Measurements from ENCODE around the gene REXO5. TPM values are rescaled to one million over a fixed set of nuclear protein-coding genes. Genes with fewer than 3 reads are reported as not detected.

Gene REXO5
- total and polyA plus RNA-seq, 10 of the 15 experiments (the other 5 are each of a cell fraction or from before 2014, with no cell fraction given), result 3.8 to 15.5 (median 10.1) TPM

GRCh38 chr16:20822521-20823325 lies 16.4 kb downstream of the REXO5 start:
- H3K36me3 ChIP-seq (ENCODE audit: control insufficient read depth in 2 of 2, insufficient read depth in 2 of 2, low read length in 1 of 2), result no peaks in the 10 kb centered on the region
- DNase-seq (ENCODE audit: low read depth, low spot score) (no peak), ATAC-seq (no peak; the same call in 2 of the 3 replicates), FAIRE-seq (peak; percentile 83)
- H3K4me3 ChIP-seq, result no peak overlapping the region
- no peaks in the 10 kb centered on the region for H3K27me3 ChIP-seq (replicated peaks in 1 of 2; ENCODE audit: control insufficient read depth in 2 of 2, insufficient read depth in 2 of 2, low read length in 1 of 2)
- no peak overlapping the region; the same call in 1 of the 2 replicates for H2AFZ ChIP-seq (ENCODE audit: control insufficient read depth, low read depth, low read length)
- 83% methylated on average over 3 of the region's 3 CpGs for WGBS (ENCODE audit: insufficient coverage, insufficient replicate concordance, low lambda C conversion rate, missing lambda C conversion rate)
- SMC1A ChIA-PET (ENCODE audit: uncharacterized antibody, unreplicated experiment), result interaction anchor here (1.1 kb wide), 1 partner anchor 12 kb away, joined by 3 read pairs; no protein-coding TSS in a partner anchor
- TF ChIP-seq RAD51 (IDR thresholded peaks at IDR 0.05) (peak; percentile 65; the same call in 1 of the 2 replicates), GATAD2B (conservative IDR thresholded peaks at IDR 0.05; ENCODE audit: low read depth) (no peak)
- no peaks in the 10 kb centered on the region for H3K9me3 ChIP-seq (replicated peaks; ENCODE audit: control insufficient read depth, insufficient read depth, low read length)
- H3K4me1 ChIP-seq (ENCODE audit: control insufficient read depth, insufficient read depth, low read length), result peaks cover 8% of the 10 kb centered on the region
- H3K27ac ChIP-seq (ENCODE audit: control insufficient read depth, insufficient read depth), result no peak overlapping the region
- in situ Hi-C loops (cut with MboI) (no loop called here), intact Hi-C loops (cut with micrococcal nuclease; ENCODE audit: unreplicated experiment) (no loop called here)
- RAD21 ChIA-PET (ENCODE audit: unreplicated experiment), result no interaction called here
- BruUV-seq (replicated peaks), result no TSS peak
- no peak overlapping the region for H3K9ac ChIP-seq (ENCODE audit: control insufficient read depth, insufficient read depth, low read length)
- no peaks in the 10 kb centered on the region for H3K79me2 ChIP-seq (ENCODE audit: control insufficient read depth, insufficient read depth, low read length)
- no peaks in the 10 kb centered on the region for H4K20me1 ChIP-seq (ENCODE audit: control insufficient read depth, insufficient read depth)
- no peak overlapping the region for H3K4me2 ChIP-seq (ENCODE audit: control insufficient read depth, insufficient read depth)
- POLR2A ChIA-PET, result no interaction called here
- CTCF ChIA-PET, result interaction anchor here (0.8 kb wide), 1 partner anchor 26 kb away, joined by 3 read pairs; no protein-coding TSS in a partner anchor

GRCh38 chr16:20826039-20826566 lies 19.8 kb downstream of the REXO5 start:
- ATAC-seq (no peak), FAIRE-seq (no peak), DNase-seq (ENCODE audit: low read depth, low spot score) (no peak)
- RAD21 ChIA-PET (ENCODE audit: unreplicated experiment), result no interaction called here
- H3K9me3 ChIP-seq (replicated peaks; ENCODE audit: control insufficient read depth, insufficient read depth, low read length), result no peaks in the 10 kb centered on the region
- H3K27me3 ChIP-seq (replicated peaks in 1 of 2; ENCODE audit: control insufficient read depth in 2 of 2, insufficient read depth in 2 of 2, low read length in 1 of 2), result no peaks in the 10 kb centered on the region
- H3K36me3 ChIP-seq (ENCODE audit: control insufficient read depth in 2 of 2, insufficient read depth in 2 of 2, low read length in 1 of 2), result no peaks in the 10 kb centered on the region
- intact Hi-C loops (cut with micrococcal nuclease; ENCODE audit: unreplicated experiment), result no loop called here
- CTCF ChIA-PET, result interaction anchor here (0.8 to 1.3 kb wide), 2 partner anchors 22 to 51 kb away, joined by 3 to 7 read pairs; no protein-coding TSS in a partner anchor
- no peak overlapping the region for H3K27ac ChIP-seq (ENCODE audit: control insufficient read depth, insufficient read depth)
- H2AFZ ChIP-seq (ENCODE audit: control insufficient read depth, low read depth, low read length), result no peak overlapping the region
- POLR2A ChIA-PET, result no interaction called here
- H3K4me3 ChIP-seq, result no peak overlapping the region
- H3K4me1 ChIP-seq (ENCODE audit: control insufficient read depth, insufficient read depth, low read length), result peaks cover 8% of the 10 kb centered on the region
- no TSS peak for BruUV-seq (replicated peaks)
- no peak overlapping the region for H3K4me2 ChIP-seq (ENCODE audit: control insufficient read depth, insufficient read depth)
- no peaks in the 10 kb centered on the region for H4K20me1 ChIP-seq (ENCODE audit: control insufficient read depth, insufficient read depth)
- no peak overlapping the region for H3K9ac ChIP-seq (ENCODE audit: control insufficient read depth, insufficient read depth, low read length)
- in situ Hi-C loops (cut with MboI), result no loop called here
- H3K79me2 ChIP-seq (ENCODE audit: control insufficient read depth, insufficient read depth, low read length), result no peaks in the 10 kb centered on the region
- SMC1A ChIA-PET (ENCODE audit: uncharacterized antibody, unreplicated experiment), result interaction anchor here (1.7 kb wide), 1 partner anchor 10 kb away, joined by 8 read pairs; no protein-coding TSS in a partner anchor
- 98% methylated on average over 3 of the region's 3 CpGs for WGBS (ENCODE audit: insufficient coverage, insufficient replicate concordance, low lambda C conversion rate, missing lambda C conversion rate)
- TF ChIP-seq MXI1 (IDR thresholded peaks at IDR 0.05; ENCODE audit: low read depth, low read length), result no peak
- TF ChIP-seq CEBPB (IDR thresholded peaks at IDR 0.05; ENCODE audit: borderline replicate concordance in 1 of 2, low read depth in 2 of 2, low read length in 2 of 2), result no peak
- no peak for TF ChIP-seq RFX5 (IDR thresholded peaks at IDR 0.05; ENCODE audit: low read depth, low read length)
- no peak for TF ChIP-seq E4F1 (IDR thresholded peaks at IDR 0.05; ENCODE audit: borderline replicate concordance, partially characterized antibody)
- no peak for TF ChIP-seq TCF7 (IDR thresholded peaks at IDR 0.05; ENCODE audit: borderline replicate concordance)
- no peak for TF ChIP-seq ZNF217 (IDR thresholded peaks at IDR 0.05)
- TF ChIP-seq YY1 (IDR thresholded peaks at IDR 0.05; ENCODE audit: low read depth, low read length), result no peak
- TF ChIP-seq EED (IDR thresholded peaks at IDR 0.05; ENCODE audit: low read depth), result no peak
- TF ChIP-seq NR2C2 (IDR thresholded peaks at IDR 0.05; ENCODE audit: borderline replicate concordance, control insufficient read depth, insufficient read length, low read depth), result no peak
- no peak for TF ChIP-seq USF1 (IDR thresholded peaks at IDR 0.05; ENCODE audit: borderline replicate concordance, extremely low read length, insufficient read depth, low read depth, low read length)
